NCI-H1105 treated with DMSO at 0.1 percent for 48 hours (cell line): ENCODE measurements around the gene TRPM8.
"Not testable (repeated sequence)": the region's sequence is repeated elsewhere in the genome, so short reads cannot be mapped to it uniquely, and the experiment has no call there.

Experiments
- DNase-seq: peaks from one replicate; lab custom pipeline; 2025; lab: John Stamatoyannopoulos, UW

TRPM8 gene

GRCh38 chr2:233938676-233939370, 21.6 kb downstream of the TRPM8 start:
- DNase-seq: no peak

- DNase-seq: peak; percentile 23
Measured at GRCh38 chr2:233940376-233941276, 23.5 kb downstream of the TRPM8 start.

DNA sequence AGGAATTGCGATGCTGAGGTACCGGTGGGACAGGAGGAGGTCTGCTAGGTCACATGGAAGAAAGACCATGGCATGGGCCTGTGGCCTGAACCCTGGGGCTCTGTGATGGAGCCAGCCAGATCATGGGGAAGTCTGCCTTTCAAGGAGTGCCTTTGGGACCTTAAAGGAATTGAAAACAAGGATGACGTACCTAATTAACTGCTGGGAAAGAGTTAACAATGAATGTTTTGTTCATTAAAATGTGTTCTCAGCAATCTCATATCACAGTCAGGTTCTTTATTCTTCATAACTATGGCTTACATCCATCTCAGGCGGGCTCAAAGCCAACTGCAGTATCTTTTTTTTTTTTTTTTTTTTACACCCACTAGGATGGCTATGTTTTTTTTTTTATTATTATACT, 25.6 kb downstream of the TRPM8 start:
- DNase-seq: no peak

- DNase-seq: no peak
Measured at GRCh38 chr2:233944269-233944668, 27.1 kb downstream of the TRPM8 start.

GRCh38 chr2:233944722-233945121, 27.5 kb downstream of the TRPM8 start:
- no peak for DNase-seq

GRCh38 chr2:233945146-233945545, 28.0 kb downstream of the TRPM8 start:
- DNase-seq: no peak

GRCh38 chr2:233950078-233950825, 33.1 kb downstream of the TRPM8 start:
- DNase-seq: no peak

GRCh38 chr2:233952335-233952734, 35.2 kb downstream of the TRPM8 start:
- DNase-seq: no peak

- DNase-seq: peak; percentile 87
Measured at GRCh38 chr2:233953087-233953801, 36.1 kb downstream of the TRPM8 start.

- no peak for DNase-seq
Measured at GRCh38 chr2:233960203-233960602, 43.0 kb downstream of the TRPM8 start.

DNA sequence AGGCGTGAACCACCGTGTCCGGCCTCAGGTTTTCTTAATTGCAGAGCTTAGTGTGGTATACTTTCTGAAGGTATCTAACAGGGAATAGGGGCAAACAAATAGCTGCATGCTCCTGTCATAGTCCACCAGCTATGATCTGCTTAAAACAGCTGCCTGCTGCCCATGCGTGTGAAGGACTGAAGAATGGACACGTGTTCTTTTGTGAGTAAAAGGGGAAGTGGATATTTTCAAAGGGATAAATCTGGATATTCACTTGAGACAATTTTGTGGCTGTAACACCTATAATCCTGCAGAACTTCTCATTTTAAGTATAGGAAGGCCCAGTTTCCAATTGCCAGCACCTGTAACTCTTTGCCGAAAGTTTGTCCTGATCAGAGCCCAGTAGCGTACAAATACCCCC, 44.7 kb downstream of the TRPM8 start:
- no peak for DNase-seq

GRCh38 chr2:233964581-233964980, 47.4 kb downstream of the TRPM8 start:
- DNase-seq: no peak

- DNase-seq: no peak
Measured at GRCh38 chr2:233965032-233965603, 47.9 kb downstream of the TRPM8 start.

GRCh38 chr2:233965646-233966045, 48.5 kb downstream of the TRPM8 start:
- DNase-seq: not testable (repeated sequence)

DNA sequence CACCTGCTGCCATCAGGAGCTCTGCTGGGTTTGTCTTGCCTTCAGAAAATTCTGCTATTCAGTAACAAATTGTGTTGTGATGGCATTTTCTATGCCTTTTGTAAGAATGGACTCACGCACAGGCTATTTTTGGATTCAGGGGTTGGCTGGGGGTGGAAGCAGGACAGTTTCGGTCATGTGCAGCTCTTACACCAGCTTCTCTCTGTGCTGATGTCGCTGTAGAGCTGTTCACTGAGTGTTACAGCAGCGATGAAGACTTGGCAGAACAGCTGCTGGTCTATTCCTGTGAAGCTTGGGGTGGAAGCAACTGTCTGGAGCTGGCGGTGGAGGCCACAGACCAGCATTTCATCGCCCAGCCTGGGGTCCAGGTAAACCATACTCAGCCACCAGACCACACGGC, 49.2 kb downstream of the TRPM8 start:
- DNase-seq: no peak

- DNase-seq: no peak
Measured at GRCh38 chr2:233967164-233967563, 50.0 kb downstream of the TRPM8 start.

- no peak for DNase-seq
Measured at GRCh38 chr2:233968556-233968955, 51.4 kb downstream of the TRPM8 start.

DNA sequence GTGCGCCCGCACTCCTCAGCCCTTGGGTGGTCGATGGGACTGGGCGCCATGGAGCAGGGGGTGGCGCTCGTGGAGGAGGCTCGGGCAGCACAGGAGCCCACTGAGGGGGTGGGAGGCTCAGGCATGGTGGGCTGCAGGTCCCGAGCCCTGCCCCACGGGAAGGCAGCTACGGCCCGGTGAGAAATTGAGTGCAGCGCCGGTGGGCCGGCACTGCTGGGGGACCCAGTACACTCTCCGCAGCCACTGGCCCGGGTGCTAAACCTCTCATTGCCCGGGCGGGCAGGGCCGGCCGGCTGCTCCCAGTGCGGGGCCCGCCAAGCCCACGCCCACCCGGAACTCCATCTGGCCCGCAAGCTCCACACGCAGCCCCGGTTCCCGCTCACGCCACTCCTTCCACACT, 55.3 kb downstream of the TRPM8 start:
- DNase-seq: not testable (repeated sequence)

DNA sequence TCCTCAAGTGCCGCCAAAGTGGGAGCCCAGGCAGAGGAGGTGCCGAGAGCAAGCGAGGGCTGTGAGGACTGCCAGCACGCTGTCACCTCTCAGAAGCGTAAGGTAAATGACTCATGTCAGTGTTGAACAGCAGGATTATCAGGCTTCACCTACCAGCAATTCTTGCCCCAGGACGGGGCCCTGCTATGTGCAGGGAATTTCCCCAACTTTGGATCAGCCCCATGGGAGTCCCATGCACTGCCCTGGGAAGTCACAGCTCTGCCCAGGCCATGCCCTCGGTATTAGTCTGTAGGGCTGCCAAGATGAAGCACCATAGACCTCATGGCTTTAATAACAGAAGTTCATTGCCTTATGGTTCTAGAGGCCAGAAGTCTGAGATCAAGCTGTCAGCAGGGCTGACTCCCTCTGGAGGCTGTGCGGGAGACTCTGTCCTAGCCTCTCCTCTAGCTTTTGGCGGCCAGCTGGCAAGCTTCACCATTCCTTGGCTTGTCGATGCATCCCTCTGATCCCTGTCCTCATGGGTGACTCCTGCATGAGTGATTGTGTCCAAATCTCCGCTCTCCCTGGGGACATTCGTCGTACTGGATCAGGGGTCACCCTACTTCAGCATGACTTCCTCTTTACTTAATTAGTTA, 55.9 kb downstream of the TRPM8 start:
- DNase-seq: no peak

GRCh38 chr2:233973786-233974185, 56.6 kb downstream of the TRPM8 start:
- DNase-seq: no peak

DNA sequence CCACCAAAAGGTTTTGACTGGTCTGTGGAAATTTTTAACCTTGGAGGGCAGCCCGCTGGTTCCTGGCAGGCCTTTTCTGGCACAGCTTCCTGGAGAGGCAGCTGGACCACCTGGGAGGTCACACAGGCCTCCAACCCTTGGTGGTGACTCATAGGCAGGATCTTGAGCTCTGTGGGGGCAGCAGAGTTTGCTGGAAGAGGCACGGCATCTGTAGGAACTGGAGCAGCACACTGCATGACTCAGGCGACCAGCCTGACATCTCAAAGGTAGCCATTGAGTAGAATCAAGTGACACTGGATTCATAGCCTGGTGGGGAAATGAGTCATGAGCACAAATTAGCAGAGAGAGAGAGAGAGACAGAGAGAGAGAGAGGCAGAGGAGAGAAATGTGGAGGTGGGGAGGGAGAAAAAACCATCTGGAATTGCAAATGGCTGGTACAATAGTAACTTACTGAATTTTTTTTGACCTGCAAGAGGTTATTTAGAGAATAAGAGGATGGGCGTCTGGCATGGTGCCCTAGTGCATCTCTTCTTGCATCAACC, 57.4 kb downstream of the TRPM8 start:
- no peak for DNase-seq
